NCI-H146 treated with DMSO at 0.1 percent for 48 hours (cell line): ENCODE measurements around the gene RNF187.

Source experiments
- DNase-seq: peaks from one replicate; lab custom pipeline; 2025; ENCODE audit not compliant: unreplicated experiment; lab: John Stamatoyannopoulos, UW

Gene RNF187

DNA sequence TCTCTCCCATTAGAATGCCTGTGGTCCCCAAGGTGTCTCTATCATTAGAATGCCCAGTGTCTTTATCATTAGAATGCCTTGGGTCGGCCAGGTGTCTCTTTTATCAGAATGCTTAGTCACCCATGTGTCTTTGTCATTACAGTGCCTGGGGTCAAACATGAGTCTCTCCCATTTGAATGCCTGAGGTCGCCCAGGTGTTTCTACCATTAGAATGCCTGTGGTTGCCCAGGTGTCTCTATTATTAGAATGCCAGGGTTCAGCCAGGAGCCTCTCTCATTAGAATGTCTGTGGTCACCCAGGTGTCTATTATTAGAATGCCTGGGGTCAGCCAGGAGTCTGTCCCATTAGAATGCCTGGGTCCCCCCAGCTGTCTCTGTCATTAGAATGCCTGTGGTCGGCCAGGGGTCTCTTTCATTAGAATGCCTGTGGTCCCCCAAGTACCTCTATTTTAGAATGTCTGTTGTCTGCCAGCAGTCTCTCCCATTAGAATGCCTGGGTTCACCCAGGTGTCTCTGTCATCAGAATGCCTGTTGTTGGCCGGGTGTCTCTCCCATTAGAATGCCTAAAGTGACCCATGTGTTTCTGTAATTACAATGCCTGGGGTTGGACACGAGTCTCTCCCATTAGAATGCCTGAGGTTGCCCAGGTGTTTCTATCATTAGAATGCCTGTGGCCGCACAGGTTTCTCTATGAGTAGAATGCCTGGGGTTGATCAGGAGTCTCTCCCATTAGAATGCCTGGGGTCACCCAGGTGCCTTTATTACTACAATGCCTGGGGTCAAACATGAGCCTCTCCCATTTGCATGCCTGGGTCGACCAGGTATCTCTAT, 57.1 kb downstream of the RNF187 start:
- DNase-seq, result no peak

DNA sequence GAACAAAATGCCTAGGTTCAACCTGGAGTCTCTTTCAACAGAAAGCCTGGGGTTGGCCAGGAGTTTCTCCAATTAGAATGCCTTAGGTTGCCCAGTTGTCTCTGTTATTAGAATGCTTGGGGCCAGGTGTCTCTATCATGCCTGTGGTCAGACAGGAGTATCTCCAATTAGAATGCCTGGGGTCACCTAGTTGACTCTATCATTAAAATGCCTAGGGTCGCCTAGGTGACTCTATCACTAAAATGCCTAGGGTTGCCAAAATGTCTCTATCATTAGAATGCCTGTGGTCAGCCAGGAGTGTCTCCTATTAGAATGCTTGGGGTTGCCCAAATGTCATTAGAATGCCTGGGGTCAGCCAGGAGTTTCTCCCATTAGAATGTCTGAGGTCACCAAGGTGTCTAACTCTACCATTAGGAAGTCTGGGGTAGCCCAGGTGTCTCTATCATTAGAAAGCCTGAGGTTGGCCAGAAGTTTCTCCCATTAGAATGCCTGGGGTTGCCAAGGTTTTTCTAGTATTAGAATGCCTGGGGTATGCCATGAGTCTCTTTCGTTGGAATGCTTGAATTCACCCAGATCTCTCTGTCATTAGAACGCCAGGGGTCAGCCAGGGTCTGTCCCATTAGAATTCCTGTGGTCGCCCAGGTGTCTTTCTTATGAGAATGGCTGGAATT, 57.9 kb downstream of the RNF187 start:
- DNase-seq, result no peak
